Epithelial cell of proximal tubule (primary cell): ENCODE measurements around the gene CRTAP. TPM values are rescaled to one million over a fixed set of nuclear protein-coding genes. Genes with fewer than 3 reads are reported as not detected.

Experiments used
- DNase-seq: peaks from one replicate; pipeline ENCODE4 v3.0.0-alpha.2; 2011; ENCODE audit warnings: low read depth
- H3K4me3 ChIP-seq: 2 replicates; pipeline ENCODE4 v1.5.1; 2011; ENCODE audit warnings: low read depth, mild to moderate bottlenecking, low read length
- CTCF ChIP-seq: conservative IDR thresholded peaks from 2 replicates; pipeline ENCODE4 v1.5.1; 2012; ENCODE audit warnings: low read depth, mild to moderate bottlenecking, low read length
- total RNA-seq: library from RNA; depleted of rRNA; stranded (reverse); fragments of >200 nt; gene quantifications from 2 replicates; pipeline ENCODE4 v1.2.3, GENCODE V29; 2015

CRTAP gene
- total RNA-seq, 1 donor from 2014 or later, result 193 TPM

- H3K4me3 ChIP-seq, result no peak overlapping the region
- no peak for DNase-seq
- TF ChIP-seq CTCF, result no peak
Measured at GRCh38 chr3:33166095-33166494, 52.3 kb downstream of the CRTAP start.

- no peak for TF ChIP-seq CTCF
- DNase-seq, result no peak
- no peak overlapping the region for H3K4me3 ChIP-seq
Measured at GRCh38 chr3:33167284-33167683, 53.5 kb downstream of the CRTAP start.

- no peak for TF ChIP-seq CTCF
- DNase-seq, result no peak
Measured at GRCh38 chr3:33167716-33168336, 54.0 kb downstream of the CRTAP start.

GRCh38 chr3:33170531-33170930, 56.7 kb downstream of the CRTAP start:
- no peak for DNase-seq
- no peak for TF ChIP-seq CTCF
- H3K4me3 ChIP-seq, result no peak overlapping the region

More at GRCh38 chr3:33167716-33168336, 54.0 kb downstream of the CRTAP start:
- no peak overlapping the region for H3K4me3 ChIP-seq

- no peak for TF ChIP-seq CTCF
- H3K4me3 ChIP-seq, result no peak overlapping the region
- no peak for DNase-seq
Measured at GRCh38 chr3:33171580-33171979, 57.8 kb downstream of the CRTAP start.

GRCh38 chr3:33173103-33173502, 59.3 kb downstream of the CRTAP start:
- DNase-seq, result no peak
- H3K4me3 ChIP-seq, result no peak overlapping the region
- TF ChIP-seq CTCF, result no peak

GRCh38 chr3:33173672-33174071, 59.9 kb downstream of the CRTAP start:
- TF ChIP-seq CTCF, result no peak
- no peak for DNase-seq
- no peak overlapping the region for H3K4me3 ChIP-seq
